ENCODE results near the gene NTM.

GRCh38 chr11:132047167-132047566 is 676.8 kb downstream of the NTM start:
- TF ChIP-seq EZH2phosphoT487 (IDR thresholded peaks at IDR 0.05; ENCODE audit: borderline replicate concordance), result no peak
- TF ChIP-seq, protein P1, sequence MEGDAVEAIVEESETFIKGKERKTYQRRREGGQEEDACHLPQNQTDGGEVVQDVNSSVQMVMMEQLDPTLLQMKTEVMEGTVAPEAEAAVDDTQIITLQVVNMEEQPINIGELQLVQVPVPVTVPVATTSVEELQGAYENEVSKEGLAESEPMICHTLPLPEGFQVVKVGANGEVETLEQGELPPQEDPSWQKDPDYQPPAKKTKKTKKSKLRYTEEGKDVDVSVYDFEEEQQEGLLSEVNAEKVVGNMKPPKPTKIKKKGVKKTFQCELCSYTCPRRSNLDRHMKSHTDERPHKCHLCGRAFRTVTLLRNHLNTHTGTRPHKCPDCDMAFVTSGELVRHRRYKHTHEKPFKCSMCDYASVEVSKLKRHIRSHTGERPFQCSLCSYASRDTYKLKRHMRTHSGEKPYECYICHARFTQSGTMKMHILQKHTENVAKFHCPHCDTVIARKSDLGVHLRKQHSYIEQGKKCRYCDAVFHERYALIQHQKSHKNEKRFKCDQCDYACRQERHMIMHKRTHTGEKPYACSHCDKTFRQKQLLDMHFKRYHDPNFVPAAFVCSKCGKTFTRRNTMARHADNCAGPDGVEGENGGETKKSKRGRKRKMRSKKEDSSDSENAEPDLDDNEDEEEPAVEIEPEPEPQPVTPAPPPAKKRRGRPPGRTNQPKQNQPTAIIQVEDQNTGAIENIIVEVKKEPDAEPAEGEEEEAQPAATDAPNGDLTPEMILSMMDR (conservative IDR thresholded peaks at IDR 0.05; ENCODE audit: low read length), result no peak

All from Loucy (cell line).